Measurements from ENCODE around the gene CLCN2. TPM values are rescaled to one million over a fixed set of nuclear protein-coding genes. Genes with fewer than 3 reads are reported as not detected.

CLCN2 gene
- total RNA-seq, 1 experiment from 2014 or later, result 22.6 TPM

- no peak overlapping the region for H3K4me3 Mint-ChIP-seq
- H3K27ac Mint-ChIP-seq, result peak overlapping the region; percentile 23
- CTCF ChIA-PET, result interaction anchor here (0.5 to 2.3 kb wide), 6 partner anchors 11 to 115 kb away, joined by 3 to 9 read pairs (median 4); partner anchors contain the start of genes FAM131A and THPO
- DNase-seq (ENCODE audit: low spot score) (no peak), ATAC-seq (no peak)
- H3K36me3 Mint-ChIP-seq, result peaks cover 14% of the 10 kb centered on the region
- H3K27me3 Mint-ChIP-seq (ENCODE audit: low read depth), result no peaks in the 10 kb centered on the region
- POLR2A ChIA-PET, result interaction anchor here (1.2 kb wide), 1 partner anchor 10 kb away, joined by 9 read pairs; no protein-coding TSS in a partner anchor
- TF ChIP-seq ERG (CRISPR knock-in tag; IDR thresholded peaks at IDR 0.05), result no peak
- no peak for TF ChIP-seq FOXJ3 (CRISPR knock-in tag; IDR thresholded peaks at IDR 0.05; ENCODE audit: borderline replicate concordance)
- TF ChIP-seq FOXP4 (CRISPR knock-in tag; IDR thresholded peaks at IDR 0.05), result no peak
- no peak for TF ChIP-seq IRF1 (CRISPR knock-in tag; IDR thresholded peaks at IDR 0.05)
- no peak for TF ChIP-seq MAX (CRISPR knock-in tag; IDR thresholded peaks at IDR 0.05)
- TF ChIP-seq IRF2 (CRISPR knock-in tag; IDR thresholded peaks at IDR 0.05; ENCODE audit: borderline replicate concordance, low read depth), result no peak
- TF ChIP-seq NFYB (CRISPR knock-in tag; conservative IDR thresholded peaks at IDR 0.05; ENCODE audit: low read depth), result no peak
- TF ChIP-seq JUN (CRISPR knock-in tag; IDR thresholded peaks at IDR 0.05), result no peak
- no peaks in the 10 kb centered on the region for H3K9me3 Mint-ChIP-seq
- H3K4me1 Mint-ChIP-seq, result peaks cover 11% of the 10 kb centered on the region
Observed at GRCh38 chr3:184352149-184352785, 9.1 kb downstream of the CLCN2 start.

DNA sequence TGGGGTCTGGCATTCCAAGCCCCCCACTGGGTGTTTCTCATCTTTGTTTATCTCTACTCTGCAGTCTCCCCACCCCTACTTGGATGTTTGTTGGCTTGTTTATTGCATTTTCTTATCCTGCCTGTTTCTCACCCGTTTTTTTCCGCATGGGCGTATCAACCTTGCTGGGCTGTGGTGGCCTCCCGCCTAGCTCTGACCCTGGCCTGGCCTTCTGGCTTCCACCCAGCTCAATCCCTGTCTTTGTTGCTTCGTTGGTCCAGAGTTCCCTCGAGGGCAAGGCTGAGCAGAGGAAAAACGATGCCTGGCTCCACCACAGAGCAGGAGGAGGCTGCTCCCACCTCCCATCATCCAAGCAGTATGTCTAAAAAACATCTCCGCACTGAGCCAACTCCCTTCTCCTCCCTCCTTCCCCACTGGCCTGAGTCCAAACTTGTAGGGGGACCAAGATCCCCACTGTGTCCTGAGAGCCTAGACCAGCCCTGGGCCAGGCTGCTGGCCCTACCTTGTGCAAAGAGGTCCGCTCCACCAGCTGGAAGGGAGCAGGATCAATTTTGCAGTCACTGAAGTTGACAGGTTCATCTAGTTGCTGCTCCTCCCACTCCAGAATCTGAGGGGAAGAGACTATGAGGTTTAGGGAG lies 9.8 kb downstream of the CLCN2 start:
- no peak for TF ChIP-seq MLX (CRISPR knock-in tag; IDR thresholded peaks at IDR 0.05)
- TF ChIP-seq ARID4B (CRISPR knock-in tag; IDR thresholded peaks at IDR 0.05; ENCODE audit: borderline replicate concordance), result no peak
- no peak for TF ChIP-seq IRF2 (CRISPR knock-in tag; IDR thresholded peaks at IDR 0.05; ENCODE audit: borderline replicate concordance, low read depth)
- no peak for TF ChIP-seq ETV6 (CRISPR knock-in tag; IDR thresholded peaks at IDR 0.05)
- TF ChIP-seq, protein P1, sequence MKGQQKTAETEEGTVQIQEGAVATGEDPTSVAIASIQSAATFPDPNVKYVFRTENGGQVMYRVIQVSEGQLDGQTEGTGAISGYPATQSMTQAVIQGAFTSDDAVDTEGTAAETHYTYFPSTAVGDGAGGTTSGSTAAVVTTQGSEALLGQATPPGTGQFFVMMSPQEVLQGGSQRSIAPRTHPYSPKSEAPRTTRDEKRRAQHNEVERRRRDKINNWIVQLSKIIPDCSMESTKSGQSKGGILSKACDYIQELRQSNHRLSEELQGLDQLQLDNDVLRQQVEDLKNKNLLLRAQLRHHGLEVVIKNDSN (CRISPR knock-in tag; IDR thresholded peaks at IDR 0.05), result no peak
- no peak for TF ChIP-seq ESRRA (CRISPR knock-in tag; IDR thresholded peaks at IDR 0.05; ENCODE audit: borderline replicate concordance)
- ATAC-seq (no peak), DNase-seq (ENCODE audit: low spot score) (no peak)
- Mint-ChIP-seq H3K27me3 (ENCODE audit: low read depth) (no peaks in the 10 kb centered on the region), H3K4me1 (peaks cover 11% of the 10 kb centered on the region), H3K27ac (peak overlapping the region; percentile 48), H3K36me3 (peaks cover 11% of the 10 kb centered on the region), H3K9me3 (no peaks in the 10 kb centered on the region), H3K4me3 (no peak overlapping the region)
- ChIA-PET POLR2A (interaction anchor here (1.2 kb wide), 1 partner anchor 11 kb away, joined by 9 read pairs; no protein-coding TSS in a partner anchor), CTCF (interaction anchor here (0.8 to 2.3 kb wide), 5 partner anchors 9 to 162 kb away, joined by 3 to 9 read pairs (median 3); partner anchors contain the start of genes FAM131A and THPO)
